Stomach smooth muscle (tissue), 2 donors: ENCODE measurements around the gene ARSG.
"Not testable (repeated sequence)": the region's sequence is repeated elsewhere in the genome, so short reads cannot be mapped to it uniquely, and the experiment has no call there.

Experiments
- H3K27ac ChIP-seq: one replicate; pipeline ENCODE4 v1.7.0; 2013; ENCODE audit warnings: mild to moderate bottlenecking, low read length, inconsistent platforms
- H3K27me3 ChIP-seq, 2 donors: one replicate each; pipeline ENCODE4 v1.7.0; 2013; ENCODE audit warnings: low read length in 2 of 2; ENCODE audit not compliant: insufficient read depth in 2 of 2, control insufficient read depth in 1 of 2
- H3K36me3 ChIP-seq, 2 donors: one replicate each; pipeline ENCODE4 v1.7.0; 2013; ENCODE audit warnings: low read length in 2 of 2; ENCODE audit not compliant: control insufficient read depth in 2 of 2, insufficient read depth in 2 of 2
- H3K4me1 ChIP-seq: one replicate; pipeline ENCODE4 v1.7.0; 2013; ENCODE audit warnings: low read length; ENCODE audit not compliant: control insufficient read depth, insufficient read depth
- H3K4me3 ChIP-seq, 2 donors: one replicate each; pipeline ENCODE4 v1.7.0; 2013; ENCODE audit warnings: low read length in 2 of 2
- H3K9ac ChIP-seq, 2 donors: one replicate each; pipeline ENCODE4 v1.7.0; 2013; ENCODE audit warnings: low read length in 2 of 2, mild to moderate bottlenecking in 1 of 2
- H3K9me3 ChIP-seq, 2 donors: one replicate each; pipeline ENCODE4 v1.7.0; 2013; ENCODE audit warnings: low read length in 2 of 2; ENCODE audit not compliant: control insufficient read depth in 2 of 2
- donor health status: healthy.
- donor health status: Pancreatic carcinoma.

ARSG gene

DNA sequence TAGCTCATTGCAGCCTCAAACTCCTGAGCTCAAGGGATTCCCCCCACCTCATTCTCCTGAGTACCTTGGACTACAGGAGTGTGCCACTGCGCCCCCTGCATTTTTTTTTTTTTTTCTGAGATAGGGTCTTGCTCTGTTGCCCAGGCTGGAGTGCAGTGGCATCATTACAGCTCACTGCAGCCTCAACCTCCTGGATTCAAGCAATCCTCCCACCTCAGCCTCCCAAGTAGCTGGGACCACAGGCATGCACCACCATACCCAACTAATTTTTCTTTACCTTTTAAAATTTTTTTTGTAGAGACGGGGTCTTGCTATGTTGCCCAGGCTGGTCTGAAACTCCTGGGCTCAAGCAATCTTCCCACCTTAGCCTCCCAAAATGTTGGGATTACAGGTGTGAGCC is 84.9 kb downstream of the ARSG start:
- H3K36me3 ChIP-seq, H3K9me3 ChIP-seq, H3K27ac ChIP-seq, H3K4me3 ChIP-seq, H3K27me3 ChIP-seq, H3K9ac ChIP-seq: not testable (repeated sequence)
- H3K4me1 ChIP-seq: peaks cover 11% of the 10 kb centered on the region

DNA sequence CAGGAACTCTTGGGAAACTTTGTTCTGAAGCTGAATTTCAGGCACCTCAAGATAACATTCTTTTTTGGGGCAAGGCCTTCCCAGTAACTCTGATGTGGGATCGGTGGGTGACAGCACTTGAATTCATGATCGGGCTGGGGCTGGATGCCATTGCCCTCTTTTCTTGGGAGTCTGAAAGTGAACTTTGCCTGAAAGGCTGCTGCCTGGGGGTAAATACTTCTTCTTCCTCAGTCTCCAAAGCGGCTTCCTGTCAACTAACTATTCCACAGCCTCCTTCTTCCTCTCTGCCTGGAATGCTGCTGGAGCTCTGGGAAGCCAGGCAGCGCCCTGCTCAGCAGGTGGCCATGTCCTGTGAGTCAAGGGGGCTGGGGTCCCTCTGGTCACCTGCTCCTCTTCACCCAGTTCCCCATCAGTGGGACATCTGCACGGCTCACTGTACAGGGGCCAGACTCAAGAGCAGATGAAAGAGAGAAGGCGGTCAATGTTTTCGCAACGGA is 86.5 kb downstream of the ARSG start:
- Histone ChIP-seq H3K4me3 (peak overlapping the region in 1 of 2 donors; percentile 49), H3K27ac (peak overlapping the region; percentile 80), H3K36me3 (no peaks in the 10 kb centered on the region), H3K27me3 (no peaks in the 10 kb centered on the region), H3K4me1 (peaks cover 11% of the 10 kb centered on the region), H3K9me3 (no peaks in the 10 kb centered on the region), H3K9ac (peak overlapping the region; percentile 0 to 47)

DNA sequence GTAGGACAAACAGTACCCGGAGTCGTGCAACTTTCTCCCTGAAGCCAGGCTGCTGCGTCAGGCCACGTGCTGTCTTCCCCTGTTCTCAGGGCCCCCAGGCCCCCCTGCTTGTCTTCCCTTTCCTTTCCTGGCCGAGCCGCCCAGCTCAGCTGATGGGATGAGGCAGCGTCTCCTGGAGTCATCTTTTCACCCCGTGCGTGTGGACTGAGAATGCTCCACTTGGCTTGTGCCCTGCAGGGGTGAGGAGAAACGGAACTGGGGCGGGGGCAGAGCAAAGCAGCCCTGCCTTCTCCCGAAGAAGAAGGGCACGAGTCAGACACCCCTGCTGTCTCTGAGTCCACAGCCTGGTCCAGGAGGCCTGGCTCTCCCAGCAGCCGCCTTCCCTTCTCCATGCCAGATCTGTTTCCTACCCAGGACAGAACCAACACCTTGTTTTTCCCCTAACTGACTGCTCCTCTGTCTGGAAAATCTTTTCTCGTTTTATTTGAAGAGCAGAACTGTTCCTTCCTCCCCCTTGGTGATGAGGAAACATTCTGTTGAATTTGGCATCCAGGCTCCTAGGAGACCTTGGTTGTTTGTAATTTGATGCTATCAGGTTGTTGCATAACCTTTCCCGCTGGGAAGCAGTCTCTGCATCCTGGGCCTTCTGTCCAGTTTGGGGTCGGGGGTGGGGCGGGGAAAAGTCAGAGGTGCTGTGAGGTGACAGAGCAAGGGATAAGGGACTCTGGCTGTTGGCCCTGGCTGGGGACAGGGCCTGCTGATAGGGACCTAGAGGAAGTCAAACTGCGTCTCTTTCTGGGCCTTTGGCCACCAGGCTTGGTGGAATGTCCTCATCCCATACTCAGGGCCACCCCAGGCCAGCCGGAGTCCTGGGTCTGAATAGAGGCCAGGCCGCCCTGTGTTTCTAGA is 87.2 kb downstream of the ARSG start:
- no peaks in the 10 kb centered on the region for H3K36me3 ChIP-seq
- peak overlapping the region; percentile 80 for H3K27ac ChIP-seq
- peak overlapping the region in 1 of 2 donors; percentile 49 for H3K4me3 ChIP-seq
- no peaks in the 10 kb centered on the region for H3K27me3 ChIP-seq
- H3K9me3 ChIP-seq: no peaks in the 10 kb centered on the region
- H3K4me1 ChIP-seq: peaks cover 11% of the 10 kb centered on the region
- H3K9ac ChIP-seq: peak overlapping the region; percentile 53 to 55

DNA sequence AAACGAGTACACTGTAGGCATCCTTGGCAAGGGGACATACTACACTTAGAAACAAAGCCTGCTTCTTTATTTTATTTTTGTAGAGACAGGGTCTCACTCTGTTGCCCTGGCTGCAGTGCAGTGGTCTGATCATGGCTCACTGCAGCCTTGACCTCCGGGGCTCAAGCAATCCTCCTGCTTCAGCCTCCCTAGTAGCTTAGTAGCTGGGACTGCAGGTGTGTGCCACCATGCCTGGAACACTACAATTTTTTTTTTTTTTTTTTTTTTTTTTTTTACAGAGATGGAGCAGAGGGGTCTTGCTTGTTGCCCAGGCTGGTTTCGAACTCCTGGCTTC is 87.8 kb downstream of the ARSG start:
- no peak overlapping the region for H3K4me3 ChIP-seq
- H3K9me3 ChIP-seq: no peaks in the 10 kb centered on the region
- no peaks in the 10 kb centered on the region for H3K36me3 ChIP-seq
- peak overlapping the region; percentile 80 for H3K27ac ChIP-seq
- H3K9ac ChIP-seq: no peak overlapping the region
- H3K4me1 ChIP-seq: peaks cover 11% of the 10 kb centered on the region
- no peaks in the 10 kb centered on the region for H3K27me3 ChIP-seq

DNA sequence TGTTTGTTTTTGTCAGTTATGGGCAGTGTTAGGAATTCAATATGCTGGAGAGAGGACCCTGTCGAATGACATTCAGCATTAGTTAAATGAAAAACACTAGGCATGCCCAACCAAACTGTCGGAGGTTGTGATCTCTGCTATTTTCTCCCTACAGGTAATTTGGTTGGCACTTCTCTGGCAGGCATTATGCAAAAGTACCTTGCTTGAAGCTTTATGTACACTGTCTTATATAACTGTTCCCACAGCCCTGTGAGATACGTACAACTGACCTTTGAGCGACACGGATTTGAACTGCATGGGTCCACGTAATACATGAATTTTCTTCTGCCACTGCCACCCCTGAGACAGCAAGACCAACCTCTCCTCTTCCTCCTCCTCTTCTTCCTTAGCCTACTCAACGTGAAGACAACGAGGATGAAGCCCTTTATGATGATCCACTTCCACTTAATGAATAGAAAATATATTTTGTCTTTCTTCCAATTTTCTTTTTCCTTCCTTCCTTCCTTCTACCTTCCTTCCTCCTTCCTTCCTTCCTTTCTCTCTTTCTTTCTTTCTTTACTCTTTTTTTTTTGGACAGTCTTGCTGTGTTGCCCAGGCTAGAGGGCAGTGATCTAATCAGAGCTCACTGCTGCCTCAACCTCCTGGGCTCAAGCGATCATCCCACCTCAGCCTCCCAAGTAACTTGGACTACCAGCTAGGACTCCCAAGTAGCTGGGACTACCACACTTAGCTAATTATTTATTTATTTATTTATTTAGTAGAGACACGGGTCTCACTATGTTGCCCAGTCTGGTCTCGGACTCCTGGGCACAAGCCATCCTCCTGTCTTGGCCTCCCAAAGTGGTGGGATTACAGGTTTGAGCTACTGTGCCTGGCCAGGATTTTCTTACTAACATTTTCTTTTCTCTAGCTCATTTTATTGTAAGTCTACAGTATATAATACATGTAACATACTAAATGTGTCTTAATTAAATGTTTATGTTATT is 88.7 kb downstream of the ARSG start:
- Histone ChIP-seq H3K27ac (no peak overlapping the region), H3K9ac (no peak overlapping the region)

DNA sequence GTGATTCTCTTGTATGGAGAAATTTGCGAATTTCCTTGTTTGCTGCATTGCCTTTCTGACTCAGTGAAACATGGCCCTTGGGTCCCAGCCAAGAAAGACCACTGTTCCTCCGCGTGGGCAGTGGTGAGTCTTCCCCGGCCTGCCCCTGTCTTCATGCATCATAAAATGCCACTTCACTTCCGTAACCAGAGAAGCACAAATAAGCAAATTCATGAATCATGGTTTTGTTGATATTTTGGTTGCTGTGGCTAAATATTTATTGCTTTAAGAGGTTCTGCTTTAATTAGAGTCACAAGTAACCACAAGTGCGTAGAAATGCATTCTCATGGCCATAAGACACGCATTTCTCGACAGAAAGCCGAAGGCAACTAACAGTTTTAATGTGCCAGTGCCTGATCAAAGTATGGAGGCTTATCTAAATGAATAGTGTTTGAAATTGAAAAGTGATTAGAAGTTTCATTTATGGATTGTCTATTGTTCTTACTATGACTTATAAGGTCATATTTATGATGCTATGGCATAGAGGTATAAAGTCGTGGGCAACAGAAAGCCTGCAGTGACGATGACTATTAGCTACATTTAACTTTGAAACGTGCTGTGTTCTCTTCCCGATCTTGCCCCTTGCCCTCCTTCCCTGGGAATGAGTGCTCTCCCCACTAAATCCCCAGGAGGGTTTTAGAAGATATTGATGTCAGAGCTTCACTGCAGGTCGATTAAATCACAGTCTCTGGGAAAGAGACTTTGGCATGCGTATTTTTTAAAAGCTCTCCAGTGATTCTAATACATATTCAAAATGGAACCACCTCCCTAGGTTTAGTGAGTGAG is 90.0 kb downstream of the ARSG start:
- H3K36me3 ChIP-seq: no peaks in the 10 kb centered on the region
- no peak overlapping the region for H3K27ac ChIP-seq
- H3K27me3 ChIP-seq: no peaks in the 10 kb centered on the region
- no peak overlapping the region for H3K9ac ChIP-seq
- H3K4me3 ChIP-seq: no peak overlapping the region
- no peaks in the 10 kb centered on the region for H3K9me3 ChIP-seq
- H3K4me1 ChIP-seq: peaks cover 11% of the 10 kb centered on the region

More for the DNA sequence above, 88.7 kb downstream of the ARSG start:
- Histone ChIP-seq H3K36me3 (no peaks in the 10 kb centered on the region), H3K9me3 (no peaks in the 10 kb centered on the region), H3K4me3 (no peak overlapping the region), H3K4me1 (peaks cover 11% of the 10 kb centered on the region), H3K27me3 (no peaks in the 10 kb centered on the region)

DNA sequence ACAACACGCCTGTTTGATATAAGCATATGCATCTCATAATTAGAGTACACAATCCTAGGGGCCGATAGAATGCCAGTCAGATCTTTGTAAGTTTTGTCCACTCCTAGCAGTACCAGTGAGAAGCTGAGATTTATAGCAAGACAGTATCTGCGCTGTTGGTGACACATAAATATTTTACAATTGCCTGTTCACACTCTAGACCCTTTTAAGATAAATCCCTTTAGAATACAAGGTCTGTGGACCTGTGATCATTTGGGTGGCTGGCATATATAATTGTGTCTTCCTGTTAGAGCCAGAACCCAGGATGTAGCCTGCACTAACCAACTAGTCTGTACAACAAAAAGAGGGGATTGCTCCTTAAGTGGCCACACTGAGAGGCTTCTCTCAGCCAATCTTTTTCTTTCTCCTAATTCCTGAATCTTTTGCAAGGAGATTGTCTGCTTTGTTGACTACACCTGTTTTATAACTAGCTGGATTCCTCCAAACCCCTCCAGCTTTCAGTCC is 91.3 kb downstream of the ARSG start:
- Histone ChIP-seq H3K4me1 (peaks cover 6% of the 10 kb centered on the region), H3K36me3 (no peaks in the 10 kb centered on the region), H3K4me3 (no peak overlapping the region), H3K9me3 (no peaks in the 10 kb centered on the region), H3K27ac (no peak overlapping the region), H3K9ac (no peak overlapping the region), H3K27me3 (no peaks in the 10 kb centered on the region)

DNA sequence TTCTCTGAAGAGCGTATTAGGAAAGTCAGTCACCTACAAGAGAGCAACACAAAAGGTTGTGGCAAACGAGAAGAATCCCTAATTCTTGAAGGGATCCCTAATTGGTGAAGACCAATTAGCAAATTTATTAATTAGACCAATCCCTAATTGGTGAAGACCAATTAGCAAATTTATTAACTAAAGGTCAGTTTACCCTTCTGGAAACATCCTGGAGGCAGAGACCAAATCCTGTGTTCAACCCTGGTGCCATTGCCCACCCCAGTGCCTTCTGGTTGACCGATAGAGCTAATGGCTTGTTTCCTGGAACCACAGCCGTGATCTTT is 91.8 kb downstream of the ARSG start:
- no peak overlapping the region for H3K9ac ChIP-seq
- no peaks in the 10 kb centered on the region for H3K36me3 ChIP-seq
- H3K27ac ChIP-seq: no peak overlapping the region
- H3K4me3 ChIP-seq: no peak overlapping the region
- H3K4me1 ChIP-seq: peaks cover 2% of the 10 kb centered on the region
- H3K9me3 ChIP-seq: no peaks in the 10 kb centered on the region
- no peaks in the 10 kb centered on the region for H3K27me3 ChIP-seq

DNA sequence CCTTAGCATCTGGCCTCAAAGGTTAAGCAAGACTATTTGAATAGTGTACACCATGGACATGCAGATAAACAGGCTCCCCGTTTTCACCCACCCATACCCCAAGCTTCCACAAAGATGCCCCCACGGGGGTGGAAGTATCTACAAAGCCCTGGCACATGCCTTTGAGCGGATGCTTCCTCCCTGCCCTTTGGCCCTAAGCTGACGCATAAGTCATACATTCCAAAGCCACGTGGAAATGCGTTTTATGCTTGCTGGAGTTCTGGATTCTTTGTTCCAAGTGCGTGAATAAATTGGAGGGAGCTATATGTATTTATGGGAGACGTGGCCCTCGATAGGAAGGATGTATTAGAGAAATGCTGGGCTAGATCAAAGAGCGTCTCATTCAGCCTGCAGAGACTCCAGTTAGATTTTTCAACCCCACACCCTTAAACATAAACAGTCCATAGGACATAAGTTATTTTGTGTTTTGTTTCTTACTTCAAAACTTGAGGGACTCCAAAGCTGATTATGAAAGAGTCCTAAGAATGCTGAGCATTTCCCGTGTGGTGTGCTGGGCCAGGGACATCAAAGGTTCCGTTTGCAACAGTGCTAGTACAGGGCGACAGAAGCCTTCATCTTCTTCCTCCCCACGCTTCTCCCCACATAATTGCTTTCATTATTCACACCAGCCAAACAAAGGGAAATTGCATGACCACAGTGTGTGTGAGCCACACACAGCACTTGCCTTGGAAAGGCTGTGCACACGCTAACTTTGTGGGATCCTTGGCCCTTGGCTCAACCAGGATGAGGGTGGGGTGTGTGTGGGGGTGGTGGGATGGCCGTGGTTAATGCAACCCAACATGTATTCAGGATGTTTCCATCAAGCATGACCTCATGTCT is 92.4 kb downstream of the ARSG start:
- Histone ChIP-seq H3K4me3 (no peak overlapping the region), H3K27me3 (no peaks in the 10 kb centered on the region), H3K27ac (no peak overlapping the region), H3K9me3 (no peaks in the 10 kb centered on the region), H3K9ac (no peak overlapping the region), H3K4me1 (no peaks in the 10 kb centered on the region), H3K36me3 (no peaks in the 10 kb centered on the region)
